Measurements from ENCODE around the gene C2CD3.

C2CD3 gene

DNA sequence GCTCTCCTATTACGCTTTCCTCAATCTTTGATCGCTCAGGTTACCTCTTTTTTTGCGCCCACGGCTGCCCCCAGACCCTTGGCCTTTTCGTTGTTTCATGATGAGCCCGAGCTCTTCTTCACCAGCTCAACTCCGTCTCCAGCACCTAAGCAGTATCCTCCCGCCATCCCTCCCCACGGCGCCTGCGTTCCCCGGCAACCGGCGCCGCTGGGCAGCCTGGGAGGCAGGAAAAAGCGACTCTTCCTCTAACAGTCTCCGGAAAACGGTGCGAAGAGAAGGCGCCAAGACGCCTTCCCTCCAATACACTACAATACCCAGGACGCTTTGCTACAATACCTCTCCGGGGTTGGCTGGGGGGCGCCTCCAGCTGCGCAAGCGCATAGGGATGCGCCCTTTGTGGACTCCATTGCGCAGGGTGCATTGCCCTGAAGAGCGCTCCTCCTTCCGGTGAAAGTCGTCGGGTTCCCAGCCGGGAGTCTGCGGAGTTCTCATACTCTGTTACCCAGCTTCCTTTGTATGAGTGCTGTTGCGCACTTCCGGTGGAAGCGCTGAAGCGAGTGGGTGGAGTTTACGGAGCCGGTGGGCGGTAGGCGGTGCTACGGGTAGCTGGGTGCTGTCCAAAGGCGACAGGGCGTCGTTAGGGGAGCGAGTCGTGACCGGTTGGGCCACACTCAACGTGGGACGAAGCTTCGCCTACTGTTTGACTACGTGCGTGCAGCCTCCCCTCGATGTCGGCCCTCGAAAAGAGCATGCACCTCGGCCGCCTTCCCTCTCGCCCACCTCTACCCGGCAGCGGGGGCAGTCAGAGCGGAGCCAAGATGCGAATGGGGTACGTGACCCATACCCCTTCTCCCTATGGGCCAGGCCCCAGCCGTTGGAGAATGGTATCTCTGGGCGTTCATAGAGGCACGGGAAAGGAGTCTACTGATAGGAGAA lies at the start of gene C2CD3, which contains the start of gene PPME1:
C2CD3 (minus strand) TSS at position 309 of the 936 bp plus-strand sequence; CDS start at position 99, 210 bp downstream.
PPME1 (plus strand) TSS at position 596 of the 936 bp plus-strand sequence; CDS start at position 729, 133 bp downstream.
- peak; percentile 98 to 100 for DNase-seq

DNA sequence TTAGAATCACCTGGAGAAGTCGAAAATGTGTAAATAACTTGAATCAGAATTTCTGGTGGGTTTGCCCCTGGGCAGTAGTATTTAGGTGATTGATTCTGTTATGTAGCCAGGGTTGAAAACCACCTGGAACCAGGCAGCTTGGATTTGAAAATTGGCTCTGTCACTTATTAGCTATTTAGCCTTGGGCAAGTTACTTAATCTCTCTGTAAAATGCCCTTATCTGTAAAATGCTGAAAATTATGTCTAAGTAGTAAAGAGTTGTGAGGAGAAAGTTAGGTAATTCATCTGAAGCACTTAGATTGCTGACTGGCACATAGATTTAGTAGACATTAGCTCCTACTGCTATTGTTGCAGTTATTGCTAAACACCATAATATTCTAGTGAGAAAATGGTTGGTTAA lies 49.6 kb upstream of the C2CD3 start:
- DNase-seq: no peak

DNA sequence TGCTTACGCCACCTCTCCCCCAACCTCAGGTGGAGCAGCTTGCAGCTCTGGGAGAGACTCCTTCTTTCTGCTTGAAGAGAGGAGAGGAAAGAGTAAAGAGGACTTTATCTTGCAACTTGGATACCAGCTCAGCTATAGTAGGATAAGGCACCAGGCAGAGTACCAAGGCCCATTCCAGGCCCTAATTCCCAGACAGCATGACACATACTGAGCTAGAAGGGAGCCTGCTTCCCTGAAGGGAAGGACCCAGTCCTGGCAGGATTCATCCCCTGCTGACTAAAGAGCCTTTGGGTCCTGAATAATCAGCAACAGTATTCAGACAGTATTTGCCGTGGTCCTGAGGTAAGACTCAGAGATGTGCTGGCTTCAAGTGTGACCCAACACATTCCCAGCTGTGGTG lies 41.7 kb upstream of the C2CD3 start:
- DNase-seq: no peak

DNA sequence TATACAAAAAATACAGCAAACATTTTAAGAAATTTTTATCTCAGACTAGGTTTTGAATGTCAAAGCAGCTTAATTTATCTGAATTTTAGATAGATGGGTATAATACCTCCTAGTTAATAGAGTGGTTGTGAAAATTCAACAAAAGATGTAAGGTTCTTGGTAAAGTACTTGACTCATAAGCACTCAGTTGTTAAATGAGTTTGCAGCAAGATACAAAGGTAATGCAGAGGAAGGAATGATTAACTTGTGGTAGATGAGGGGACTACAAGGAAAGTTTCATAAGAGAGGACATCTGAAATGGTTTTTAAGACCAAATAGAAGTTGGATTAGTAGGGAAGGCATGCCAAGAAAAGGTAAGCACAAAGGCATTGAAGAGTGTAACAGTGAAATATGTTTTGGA lies 37.7 kb upstream of the C2CD3 start:
- no peak for DNase-seq

DNA sequence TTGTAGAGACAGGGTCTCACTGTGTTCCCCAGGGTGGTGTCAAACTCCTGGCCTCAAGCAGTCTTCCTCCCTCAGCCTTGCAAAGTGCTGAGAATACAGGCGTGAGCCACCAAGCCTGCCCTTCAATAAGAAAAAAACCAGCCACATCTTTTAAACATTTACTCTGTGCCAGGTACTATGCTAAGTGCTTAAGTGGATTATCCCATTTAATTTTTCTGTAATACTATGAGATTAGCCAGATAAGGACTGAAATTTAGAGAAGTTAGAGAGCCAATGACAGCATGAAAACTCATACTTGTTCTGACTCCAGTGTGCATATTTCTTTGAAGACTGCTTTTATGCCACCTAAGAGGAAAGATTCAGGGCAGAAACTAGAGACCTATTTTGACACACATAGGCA lies 35.9 kb upstream of the C2CD3 start:
- no peak for DNase-seq

GRCh38 chr11:74205181-74205580 lies 34.4 kb upstream of the C2CD3 start:
- no peak for DNase-seq

- no peak for DNase-seq
Measured at GRCh38 chr11:74204701-74205100, 33.9 kb upstream of the C2CD3 start.

DNA sequence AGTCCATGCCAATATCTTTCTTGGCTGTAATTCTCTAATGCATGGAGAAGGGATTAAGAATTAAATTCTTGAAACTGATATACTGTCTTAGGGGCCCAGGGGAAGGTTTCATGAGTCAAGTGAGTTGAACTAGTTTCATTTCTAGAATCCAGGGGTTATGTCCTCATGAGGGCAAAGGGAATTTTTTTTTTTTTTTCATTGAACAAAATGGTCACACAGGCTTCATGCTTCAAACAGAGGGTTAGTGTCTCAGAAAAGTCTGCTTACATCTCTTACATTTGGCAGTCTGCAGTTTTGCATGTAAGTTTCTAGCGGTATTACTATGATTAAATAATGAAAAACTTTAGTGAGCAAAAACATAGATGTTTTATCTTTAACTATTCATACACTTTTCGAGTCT lies 33.2 kb upstream of the C2CD3 start:
- no peak for DNase-seq

DNA sequence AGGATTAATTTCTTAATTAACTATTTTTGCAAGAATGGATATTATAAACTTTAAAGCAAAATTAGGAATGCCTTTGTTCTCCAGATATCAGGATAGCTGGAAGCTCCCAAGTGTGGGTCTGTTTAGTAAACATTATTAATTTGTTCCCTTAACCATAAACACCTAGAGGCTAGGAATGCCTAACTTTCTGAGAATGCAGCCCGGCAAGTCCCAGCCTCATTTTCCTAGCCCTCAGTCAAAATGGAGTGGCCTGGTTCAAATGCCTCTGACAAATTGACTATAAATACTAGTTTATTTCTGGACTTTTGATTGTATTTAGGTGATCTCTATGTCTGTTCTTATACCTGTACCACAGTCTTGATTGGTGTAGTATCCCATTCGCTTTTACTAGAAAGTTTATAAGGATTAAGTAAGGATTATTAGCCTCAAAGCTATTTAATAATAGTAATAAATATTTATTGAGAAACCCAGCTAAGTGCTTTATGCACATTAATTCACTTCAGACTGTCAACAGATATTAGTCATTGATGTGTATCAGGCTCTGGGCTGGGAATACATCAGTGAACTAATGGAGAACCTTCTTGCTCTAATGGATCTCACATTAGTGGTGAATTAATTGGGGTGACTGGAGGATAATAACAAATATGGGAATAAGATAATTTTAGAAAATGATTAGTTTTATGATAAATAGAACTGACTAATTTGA lies 26.1 kb upstream of the C2CD3 start:
- DNase-seq: no peak

DNA sequence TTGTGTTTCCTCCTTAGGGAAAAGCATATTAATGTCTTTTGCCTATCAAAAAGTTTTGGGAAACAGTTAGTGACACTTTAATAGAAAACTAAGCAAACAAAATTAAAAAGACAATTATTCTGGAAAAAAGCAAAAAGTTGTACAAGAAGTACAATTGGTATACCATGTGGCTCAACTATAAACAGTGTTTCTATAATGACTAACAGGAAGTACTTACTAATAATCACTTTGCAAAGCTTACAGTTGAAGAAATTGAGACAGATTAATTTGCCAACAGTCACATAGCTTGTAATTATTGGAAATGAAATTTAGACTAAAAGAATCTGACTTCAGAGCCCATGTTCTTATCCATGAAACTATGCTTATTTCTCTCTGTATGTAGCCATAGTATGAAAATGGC lies 25.0 kb upstream of the C2CD3 start:
- DNase-seq: no peak

DNA sequence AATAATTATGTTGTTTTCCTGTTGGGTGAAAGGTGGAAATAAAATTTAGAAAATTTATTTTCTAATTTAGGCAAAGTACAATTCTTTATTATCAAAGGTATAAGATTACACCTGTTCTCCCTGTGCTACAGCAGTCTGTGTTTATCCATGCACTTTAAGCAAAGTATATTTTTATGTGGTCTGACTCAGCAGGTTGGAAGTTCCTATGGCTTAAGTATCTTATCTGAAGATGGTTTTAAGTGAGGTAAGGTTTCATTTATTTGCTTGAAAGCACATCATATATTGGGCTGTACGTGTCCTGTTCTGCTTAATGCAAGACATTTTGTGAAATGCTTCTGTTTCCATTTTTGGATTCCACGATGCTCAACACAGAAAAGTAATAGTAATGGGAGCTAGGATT lies 14.9 kb upstream of the C2CD3 start:
- no peak for DNase-seq

DNA sequence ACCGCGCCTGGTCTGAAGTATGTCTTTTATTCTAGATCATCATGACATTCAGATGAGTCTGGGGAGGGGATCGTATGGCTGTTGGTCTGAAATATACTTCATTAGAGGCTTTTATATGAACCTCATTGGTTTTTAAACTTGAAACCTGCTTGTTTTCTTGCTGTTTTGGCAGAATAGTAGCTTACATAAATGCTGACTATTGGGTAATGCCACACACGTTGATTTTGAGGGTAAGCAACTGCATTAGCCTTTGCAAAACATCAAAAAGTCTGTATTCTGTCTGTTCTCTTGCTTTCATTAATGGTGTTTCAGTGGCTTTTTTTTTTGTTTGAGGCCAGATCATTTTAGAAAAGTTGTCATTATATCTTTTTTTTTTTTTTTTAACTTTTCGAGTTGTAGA lies 14.5 kb upstream of the C2CD3 start:
- no peak for DNase-seq

DNA sequence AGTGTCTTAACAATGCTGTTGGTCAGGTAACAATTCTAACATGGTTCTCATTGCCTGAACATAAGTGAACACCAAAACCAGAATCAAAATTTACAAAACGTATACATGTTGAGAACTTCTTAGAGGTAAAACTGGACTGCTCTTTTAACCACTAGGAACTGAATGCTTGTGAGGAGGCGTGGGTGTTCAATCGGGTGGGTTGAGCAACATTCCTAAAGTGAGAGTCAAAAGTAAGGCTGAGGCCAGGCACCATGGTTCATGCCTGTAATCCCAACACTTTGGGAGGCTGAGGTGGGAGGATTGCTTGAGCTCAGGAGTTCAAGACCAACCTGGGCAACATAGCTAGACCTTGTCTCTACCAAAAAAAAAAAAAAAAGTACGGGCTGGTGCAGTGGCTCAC lies 11.8 kb upstream of the C2CD3 start:
- no peak for DNase-seq

GRCh38 chr11:74179234-74180052 lies 8.6 kb upstream of the C2CD3 start:
- DNase-seq: peak in 1 of 2 experiments; percentile 11

GRCh38 chr11:74175920-74176319 lies 5.1 kb upstream of the C2CD3 start:
- no peak for DNase-seq

DNA sequence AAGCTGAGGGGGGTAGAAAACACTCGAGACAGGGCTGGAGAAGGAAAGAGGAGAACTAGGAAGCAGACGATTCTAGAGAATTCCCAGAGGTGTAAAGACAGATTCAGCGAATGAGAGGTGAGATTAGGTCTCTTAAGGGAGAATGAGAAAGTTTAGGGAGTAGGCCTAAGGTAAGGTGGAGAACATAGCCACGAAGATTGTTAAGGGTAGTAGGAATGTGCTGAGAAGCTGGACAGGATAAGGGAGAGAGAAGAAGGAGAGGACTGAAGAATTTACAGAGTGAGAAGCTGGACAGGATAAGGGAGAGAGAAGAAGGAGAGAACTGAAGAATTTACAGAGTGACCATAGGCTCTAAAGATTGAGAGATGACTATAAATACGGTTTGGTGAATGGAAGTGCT lies 1.2 kb upstream of the C2CD3 start:
- no peak for DNase-seq

GRCh38 chr11:74171630-74171968 lies 797 bp upstream of the C2CD3 start:
- DNase-seq: no peak

DNA sequence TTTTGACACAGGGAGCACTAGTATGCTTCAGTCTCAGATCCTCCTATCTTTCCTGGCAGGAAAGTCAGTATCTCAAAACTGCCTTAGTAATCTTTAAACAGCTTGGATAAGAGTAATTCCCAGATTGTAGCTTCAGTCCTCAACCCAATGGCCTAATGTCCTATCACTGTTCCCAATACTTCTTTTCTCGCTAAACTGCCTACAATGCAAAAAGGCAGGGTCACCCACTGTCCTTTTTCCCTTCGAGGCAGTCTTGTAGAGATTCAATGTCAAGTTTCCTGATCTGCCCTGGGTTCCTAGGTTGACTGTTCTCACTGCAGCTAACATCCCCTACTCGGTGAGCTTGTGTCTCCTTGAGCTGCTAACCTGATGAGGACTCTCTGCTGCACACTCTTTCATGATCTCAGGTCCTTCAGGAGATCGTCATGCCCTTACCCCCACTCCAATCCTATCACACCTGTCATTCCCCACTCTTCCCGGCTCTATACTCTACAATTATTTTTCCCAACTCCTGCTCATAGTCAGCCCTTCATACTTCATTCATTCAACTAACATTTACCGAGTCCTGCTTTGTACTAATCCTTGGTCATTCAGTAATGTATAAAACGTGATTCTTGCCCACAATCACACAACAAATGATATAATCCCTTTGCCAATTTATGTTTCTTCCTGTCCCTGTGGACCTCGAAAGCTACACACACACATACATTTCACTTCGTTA lies 904 bp downstream of the C2CD3 start:
- no peak for DNase-seq

- no peak for DNase-seq
Measured at GRCh38 chr11:74168838-74169237, 2.0 kb downstream of the C2CD3 start.

- DNase-seq: no peak
Measured at GRCh38 chr11:74162681-74163467, 7.9 kb downstream of the C2CD3 start.

GRCh38 chr11:74159642-74160041 lies 11.2 kb downstream of the C2CD3 start:
- no peak for DNase-seq

GRCh38 chr11:74157169-74157568 lies 13.6 kb downstream of the C2CD3 start:
- DNase-seq: no peak
